Measurements from ENCODE around the gene EPAS1.

DNA sequence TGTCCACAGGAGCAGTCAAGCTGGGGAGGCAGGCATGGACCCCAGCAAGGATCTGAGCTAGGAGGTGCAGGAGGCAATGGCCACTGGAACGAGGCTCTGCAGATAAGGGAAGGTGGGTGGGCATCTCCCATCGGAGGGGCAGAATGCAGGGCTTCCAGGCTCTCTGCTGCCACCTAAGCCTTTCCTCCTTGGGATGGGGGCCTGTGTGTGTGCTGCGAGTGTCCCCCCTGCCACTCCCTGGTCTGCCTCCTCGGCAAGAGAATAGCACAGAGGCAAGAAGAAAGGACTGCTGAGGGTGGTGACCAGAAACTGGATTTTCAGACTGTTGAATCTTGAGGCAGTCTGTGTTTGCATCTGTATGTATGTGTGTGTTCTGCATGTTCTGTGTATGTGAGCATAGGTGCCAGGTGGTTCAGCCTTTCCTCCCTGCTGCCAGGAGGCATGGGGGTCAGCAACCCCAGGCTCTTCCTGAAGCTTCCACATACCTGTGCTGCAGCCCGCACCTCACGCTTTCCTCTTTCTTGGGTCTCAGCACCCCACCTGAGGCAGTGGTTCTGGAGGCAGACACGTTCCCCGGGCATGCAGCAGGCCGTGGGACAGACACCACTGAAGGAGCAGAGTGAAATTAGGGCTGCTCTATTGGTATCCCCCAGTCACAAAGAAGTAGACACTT, 86.7 kb downstream of the EPAS1 start:
- TF ChIP-seq, protein P1, sequence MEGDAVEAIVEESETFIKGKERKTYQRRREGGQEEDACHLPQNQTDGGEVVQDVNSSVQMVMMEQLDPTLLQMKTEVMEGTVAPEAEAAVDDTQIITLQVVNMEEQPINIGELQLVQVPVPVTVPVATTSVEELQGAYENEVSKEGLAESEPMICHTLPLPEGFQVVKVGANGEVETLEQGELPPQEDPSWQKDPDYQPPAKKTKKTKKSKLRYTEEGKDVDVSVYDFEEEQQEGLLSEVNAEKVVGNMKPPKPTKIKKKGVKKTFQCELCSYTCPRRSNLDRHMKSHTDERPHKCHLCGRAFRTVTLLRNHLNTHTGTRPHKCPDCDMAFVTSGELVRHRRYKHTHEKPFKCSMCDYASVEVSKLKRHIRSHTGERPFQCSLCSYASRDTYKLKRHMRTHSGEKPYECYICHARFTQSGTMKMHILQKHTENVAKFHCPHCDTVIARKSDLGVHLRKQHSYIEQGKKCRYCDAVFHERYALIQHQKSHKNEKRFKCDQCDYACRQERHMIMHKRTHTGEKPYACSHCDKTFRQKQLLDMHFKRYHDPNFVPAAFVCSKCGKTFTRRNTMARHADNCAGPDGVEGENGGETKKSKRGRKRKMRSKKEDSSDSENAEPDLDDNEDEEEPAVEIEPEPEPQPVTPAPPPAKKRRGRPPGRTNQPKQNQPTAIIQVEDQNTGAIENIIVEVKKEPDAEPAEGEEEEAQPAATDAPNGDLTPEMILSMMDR (conservative IDR thresholded peaks at IDR 0.05 in 1 of 2, IDR thresholded peaks at IDR 0.05 in 1 of 2; ENCODE audit: extremely low read depth in 1 of 2, insufficient read depth in 1 of 2, low read depth in 1 of 2, low read length in 2 of 2): no peak
- no peak for TF ChIP-seq EZH2 (IDR thresholded peaks at IDR 0.05; ENCODE audit: borderline replicate concordance, low read length)

Measured in mammary epithelial cell (primary cell).